ENCODE results near the gene CPOX.
"Not testable (repeated sequence)": the region's sequence is repeated elsewhere in the genome, so short reads cannot be mapped to it uniquely, and the experiment has no call there.

Gene CPOX

DNA sequence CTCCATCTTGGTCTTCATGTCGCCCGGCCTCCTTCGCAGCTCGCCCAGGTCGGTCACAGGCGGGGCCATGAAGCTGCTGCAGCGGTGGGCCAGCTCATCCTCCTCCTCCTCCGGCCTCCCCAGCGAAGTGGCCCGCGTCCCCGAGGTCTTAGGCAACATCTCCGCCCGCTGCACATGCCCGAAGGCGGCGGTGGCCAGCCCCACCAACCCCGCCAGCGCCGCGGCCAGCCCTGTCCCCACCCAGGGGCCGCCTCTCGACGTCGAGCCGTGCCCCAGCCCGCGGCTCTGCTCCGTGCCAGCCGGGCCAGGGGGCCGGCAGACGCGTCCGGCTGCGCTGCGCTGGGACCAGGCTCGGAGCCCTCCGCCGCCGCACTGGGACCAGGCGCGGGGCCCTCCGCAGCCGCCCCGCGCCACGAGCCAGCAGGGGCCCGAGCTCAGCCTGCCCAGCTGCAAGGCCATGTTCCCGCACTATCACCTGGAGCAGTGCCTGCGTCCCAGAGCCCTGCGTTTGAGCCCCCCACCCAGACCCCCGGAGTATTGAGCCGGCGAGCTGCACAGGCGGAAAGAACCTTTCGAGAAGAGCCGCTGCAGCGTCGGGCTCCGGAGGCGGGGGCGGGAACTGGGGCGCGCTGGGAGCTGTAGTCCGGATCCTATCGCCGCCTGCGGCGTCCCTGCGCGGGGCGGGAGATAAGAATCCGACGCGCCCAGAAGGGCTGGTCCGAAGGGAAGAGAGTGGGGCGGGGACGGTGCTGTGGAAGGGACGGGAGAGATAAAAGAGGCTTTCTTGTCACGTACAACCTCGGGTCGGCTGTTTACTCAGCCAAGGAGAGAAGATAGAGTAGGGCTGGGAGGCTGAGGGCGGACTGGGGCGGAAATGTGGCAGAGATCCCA lies at the start of gene CPOX:
Gene CPOX (minus strand): TSS at position 566 of the 891 bp plus-strand sequence. CDS start 107 bp downstream, at position 459.
- DNase-seq = peak; percentile 62 to 76

DNA sequence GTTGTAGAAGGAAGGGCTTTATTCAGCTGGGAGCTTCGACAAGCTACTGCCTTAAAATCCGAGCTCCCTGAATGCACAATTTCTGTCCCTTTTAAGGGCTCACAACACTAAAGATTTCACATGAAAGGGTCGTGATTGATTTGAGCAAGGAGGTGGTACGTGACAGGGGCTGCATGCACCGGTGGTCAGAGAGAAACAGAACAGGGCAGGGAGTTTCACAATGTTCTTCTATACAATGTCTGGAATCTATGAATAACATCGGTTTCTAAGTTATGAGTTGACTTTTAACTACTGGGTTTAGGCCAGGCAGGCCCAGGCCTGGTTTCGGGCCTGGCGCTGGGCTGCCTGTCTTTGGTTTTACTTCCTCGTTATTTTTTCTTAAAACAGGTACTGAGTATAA lies 49.4 kb upstream of the CPOX start:
- not testable (repeated sequence) for DNase-seq

DNA sequence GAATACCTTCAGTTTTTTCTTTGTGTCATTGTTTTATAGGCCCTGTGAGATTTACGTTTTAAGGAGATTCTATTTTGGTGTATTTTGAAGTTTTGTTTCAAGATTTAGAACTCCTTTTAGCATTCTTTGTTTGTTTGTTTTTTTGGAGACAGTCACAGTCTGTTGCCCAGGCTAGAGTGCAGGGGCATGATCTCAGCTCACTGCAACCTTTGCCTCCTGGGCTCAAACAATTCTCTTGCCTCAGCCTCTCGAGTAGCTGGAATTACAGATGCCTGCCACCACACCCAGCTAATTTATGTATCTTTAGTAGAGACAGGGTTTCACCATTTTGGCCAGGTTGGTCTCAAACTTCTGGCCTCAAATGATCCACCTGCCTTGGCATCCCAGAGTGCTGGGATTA lies 48.3 kb upstream of the CPOX start:
- DNase-seq = not testable (repeated sequence)

DNA sequence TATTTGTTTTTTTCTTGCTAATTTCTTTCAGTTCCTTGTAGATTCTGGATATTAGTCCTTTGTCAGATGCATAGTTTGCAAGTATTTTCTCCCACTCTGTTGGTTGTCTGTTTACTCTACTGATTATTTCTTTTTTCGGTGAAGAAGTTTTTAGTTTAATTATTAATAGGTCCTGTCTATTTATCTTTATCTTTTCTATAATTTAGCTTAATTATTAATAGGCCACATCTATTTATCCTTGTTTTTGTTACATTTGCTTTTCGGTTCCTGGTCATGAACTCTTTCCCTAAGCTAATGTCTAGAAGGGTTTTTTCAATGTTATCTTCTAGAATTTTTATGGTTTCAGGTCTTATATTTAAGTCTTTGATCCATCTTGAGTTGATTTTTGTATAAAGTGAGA lies 45.1 kb upstream of the CPOX start:
- DNase-seq = not testable (repeated sequence)

DNA sequence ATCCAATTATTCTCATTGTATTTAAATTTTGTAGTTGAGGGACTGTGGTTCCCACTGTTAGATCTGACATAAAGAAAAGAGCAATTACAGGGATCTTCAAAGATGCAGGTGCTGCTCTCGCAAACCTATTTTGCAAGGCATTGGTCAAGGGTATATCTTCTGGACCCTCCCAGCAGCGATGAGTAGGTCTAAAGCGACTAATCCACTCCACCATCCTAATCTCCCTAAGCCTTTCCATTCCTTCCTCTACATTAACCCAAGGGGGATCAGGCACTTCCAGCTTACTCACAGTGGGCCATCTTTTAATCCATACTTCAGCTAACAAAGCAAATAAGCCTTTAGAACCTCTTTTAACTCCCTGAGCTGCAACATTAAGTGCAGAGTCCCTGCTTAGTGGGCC lies 37.0 kb upstream of the CPOX start:
- no peak for DNase-seq

DNA sequence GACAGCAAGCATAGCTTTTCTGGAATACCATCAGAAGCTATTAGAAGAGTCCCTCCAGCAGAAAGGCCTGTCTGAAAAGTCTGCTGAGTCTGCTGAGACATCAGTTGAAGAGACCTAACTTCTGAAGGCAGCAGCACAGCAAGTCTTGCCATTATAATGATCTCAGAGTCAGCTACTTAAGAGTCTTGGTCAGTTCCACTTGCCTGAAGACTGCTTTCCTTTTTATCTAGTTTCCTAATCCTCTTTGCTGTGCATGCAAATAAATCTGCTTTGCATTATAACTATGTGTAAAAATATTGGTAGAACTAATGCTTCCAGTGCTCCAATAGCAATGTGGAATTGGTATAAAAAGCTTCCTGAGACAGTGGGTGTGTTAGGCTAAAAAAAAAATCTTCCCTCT lies 34.9 kb upstream of the CPOX start:
- DNase-seq = no peak

DNA sequence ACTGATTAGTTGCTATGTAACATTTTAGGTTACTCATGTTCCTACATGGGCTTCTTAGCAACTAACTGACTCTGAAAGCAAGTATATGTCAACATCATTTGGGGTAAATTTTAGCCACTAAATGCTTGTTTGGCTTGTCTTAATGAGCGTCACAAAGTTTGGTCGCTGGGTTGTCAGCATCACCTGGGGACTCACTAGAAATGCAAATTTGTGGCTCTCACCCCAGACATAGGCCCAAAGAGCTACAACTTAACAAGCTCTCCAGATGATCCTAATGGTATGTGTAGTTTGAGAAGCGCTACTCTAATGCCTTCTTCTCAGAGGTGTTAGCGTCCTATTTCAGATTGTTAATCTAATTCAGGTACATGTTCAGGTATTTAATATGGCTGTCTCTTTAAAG lies 32.7 kb upstream of the CPOX start:
- DNase-seq = no peak

DNA sequence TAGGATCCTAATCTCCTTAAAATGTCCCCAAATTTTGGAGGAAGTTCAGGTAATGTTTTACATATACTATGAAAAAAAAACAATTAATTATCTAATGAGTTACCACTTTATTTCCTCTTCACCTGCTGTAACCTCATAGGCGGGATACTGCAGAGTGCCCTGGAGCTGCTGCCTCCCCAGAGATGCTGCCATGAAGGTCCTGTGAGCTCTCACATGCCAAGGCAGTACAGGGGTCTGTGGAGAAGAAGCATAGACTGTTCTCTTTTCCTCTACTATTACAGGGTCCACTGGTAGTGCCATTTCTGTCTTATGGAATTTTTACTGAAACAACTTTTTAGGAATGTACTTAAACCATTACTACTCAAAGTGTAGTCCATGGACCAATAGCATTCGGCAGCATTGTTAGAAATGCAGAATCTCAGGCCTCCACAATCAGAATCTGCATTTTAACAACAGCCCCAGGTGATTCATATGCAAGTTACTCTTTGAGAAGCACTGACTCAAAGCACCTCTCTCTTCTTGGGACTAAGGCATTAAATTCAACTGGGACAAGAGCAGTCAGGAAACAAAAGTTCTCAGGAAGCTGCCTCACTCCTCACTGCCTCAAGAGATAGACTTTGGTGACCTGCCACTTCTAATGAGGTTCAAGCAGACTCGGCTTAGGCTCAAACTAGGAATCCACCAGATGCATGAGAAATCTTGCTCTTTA lies 30.3 kb upstream of the CPOX start:
- no peak for DNase-seq

DNA sequence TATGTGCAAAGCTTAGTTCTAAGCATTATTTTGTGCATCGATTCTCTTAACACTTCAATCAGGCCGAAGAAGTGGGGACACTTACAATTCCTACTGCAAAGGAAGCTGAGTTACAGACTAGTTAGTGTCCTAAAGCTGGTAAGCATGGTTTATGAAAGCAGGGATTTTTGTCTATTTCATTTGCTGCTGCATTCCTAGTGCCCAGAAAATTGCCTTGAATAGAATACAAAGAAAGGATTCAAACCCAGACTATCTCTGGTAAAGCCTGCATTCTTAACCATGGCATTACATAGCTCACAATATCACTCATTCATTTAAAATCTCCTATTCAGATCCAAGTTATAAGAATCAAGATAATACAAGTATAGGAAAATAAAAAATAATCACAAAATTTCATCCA lies 24.4 kb upstream of the CPOX start:
- DNase-seq = no peak

DNA sequence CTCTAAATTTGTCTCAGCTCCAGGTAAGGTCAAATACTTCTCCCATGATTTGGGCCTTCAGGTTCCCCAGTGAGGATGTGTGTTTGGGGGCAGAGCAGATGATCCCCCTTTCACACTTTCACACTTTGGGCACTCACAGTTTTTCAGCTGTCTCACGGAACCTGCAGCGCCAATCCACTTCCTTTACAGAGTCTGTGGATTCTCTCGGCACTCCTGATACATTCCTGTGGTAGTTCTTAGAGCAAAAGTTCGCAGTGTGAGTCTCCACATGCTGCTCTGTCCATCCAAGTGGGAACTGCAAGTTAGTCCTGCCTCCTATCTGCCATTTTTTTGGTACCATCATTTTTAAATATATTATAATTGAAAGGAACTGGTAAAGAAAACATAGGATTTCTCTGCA lies 20.2 kb upstream of the CPOX start:
- DNase-seq = no peak

DNA sequence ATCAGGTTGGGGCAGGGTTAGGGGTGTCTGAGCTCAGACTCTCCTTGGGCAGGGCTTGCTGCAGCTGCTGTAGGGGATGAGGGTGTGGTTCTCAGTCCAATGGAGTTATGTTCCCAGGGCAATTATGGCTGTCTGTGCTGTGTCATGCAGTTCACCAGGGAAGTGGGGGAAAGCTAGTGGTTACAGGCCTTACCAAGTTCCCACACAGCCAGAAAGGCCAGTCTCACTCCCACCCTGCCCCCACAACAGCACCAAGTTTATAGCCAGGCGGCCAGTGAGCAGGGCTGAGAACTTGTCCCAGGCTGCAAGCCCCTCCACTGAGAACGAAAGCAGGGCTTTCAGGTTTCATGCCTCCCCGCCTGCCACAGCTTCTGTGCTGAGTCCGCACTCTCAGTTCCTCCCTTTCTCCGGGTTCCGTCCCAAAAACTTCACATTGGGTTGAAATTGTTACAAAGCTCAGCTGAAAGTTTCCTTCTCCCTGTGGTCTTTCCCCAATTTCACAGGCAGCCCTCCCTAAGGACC lies 19.6 kb upstream of the CPOX start:
- DNase-seq = no peak

DNA sequence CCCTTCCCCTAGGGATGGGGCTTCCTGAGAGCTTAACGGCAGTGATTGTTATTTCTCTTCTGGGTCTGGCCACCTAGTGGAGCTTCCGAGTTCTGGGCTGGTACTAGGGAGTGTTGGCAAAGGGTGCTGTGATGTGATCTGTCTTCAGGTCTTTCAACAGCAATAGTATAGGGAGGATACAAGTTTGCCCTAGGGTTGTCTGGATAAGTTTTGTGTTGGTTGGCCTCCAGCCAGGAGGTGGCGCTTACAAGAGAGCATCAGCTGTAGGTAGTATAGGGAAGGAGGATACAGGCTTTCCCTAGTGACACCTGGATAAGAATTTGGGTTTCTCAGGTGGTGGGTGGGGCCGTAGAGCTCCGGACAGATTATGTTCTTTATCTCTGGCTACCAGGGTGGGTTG lies 19.2 kb upstream of the CPOX start:
- DNase-seq = no peak

DNA sequence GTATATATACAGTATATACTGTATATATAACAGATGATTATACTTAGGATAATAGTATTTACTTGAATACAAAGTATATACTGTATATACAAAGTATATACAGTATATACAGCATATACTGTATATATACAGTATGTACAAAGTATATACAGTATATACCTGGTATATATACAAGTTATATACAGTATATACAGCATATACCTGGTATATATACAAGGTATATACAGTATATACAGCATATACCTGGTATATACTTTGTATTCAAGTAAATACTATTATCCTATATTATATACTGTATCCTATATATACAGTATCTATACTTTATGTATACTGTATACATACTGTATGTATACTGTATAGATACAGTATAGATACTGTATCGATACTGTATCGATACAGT lies 14.6 kb upstream of the CPOX start:
- no peak for DNase-seq

DNA sequence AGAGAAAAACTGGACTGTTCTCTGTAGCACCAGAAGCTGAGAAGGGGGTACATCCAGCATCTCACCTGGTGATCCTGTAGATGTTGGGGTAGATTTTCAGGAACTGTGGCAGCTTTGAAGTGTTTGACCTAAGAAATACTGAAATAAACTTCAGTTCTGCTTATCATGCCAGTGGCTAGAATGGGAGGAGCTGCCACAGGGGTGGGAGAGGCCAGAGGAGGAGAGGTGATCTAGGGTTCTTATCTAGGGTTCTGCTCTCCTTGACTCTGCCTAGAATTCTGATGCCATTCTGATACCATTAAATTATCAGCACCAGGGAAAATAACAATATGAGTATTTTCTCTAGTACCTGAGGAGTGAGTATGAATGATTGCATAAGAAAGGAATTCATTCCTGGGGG lies 10.2 kb upstream of the CPOX start:
- DNase-seq = no peak

DNA sequence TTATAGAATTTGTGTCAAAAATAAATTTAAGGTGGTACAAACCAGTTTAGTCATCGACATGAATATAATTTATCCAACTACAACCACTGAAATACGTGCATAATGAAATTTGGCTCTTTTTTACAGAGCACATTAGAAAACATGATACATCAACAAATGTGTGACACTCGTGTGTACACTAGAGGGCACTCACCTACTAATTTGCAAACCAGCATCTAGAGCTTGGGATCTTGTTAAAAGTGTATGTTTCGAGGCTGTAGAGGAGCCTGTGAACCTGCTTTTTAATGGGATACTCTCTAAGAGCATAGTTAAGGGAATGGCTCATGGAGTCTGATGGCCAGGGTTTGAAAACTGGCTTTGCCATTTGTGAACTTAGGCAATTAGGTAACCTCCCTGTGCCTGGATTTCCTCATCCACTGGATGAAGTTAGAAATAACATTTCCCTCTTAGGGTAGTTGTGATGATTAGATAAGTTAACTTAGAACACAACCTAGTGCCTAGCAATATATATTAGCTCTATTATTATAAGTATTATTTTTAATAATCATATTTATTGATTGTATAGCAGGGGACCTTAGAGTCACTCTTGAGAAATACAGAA lies 8.8 kb upstream of the CPOX start:
- DNase-seq = peak in 1 of 2 experiments; percentile 22

DNA sequence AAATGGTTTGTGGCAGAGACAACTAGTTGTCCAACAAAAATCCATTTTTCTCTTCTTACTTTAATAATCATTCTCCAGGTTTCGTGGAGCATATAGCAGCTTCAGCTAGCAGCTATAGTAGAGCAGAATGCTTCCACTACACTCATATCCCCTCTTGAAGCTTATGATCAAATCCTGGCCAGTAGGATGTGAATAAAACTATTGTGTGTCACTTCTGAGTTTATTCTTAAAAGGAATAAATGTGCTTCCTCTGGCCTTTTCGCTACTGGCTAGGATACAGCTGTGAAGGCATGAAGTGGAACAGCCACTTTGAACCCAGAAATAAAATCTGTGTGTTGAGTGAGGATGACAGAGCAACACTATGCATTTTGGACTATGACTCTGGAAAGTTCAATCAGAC lies 7.8 kb upstream of the CPOX start:
- DNase-seq = no peak

DNA sequence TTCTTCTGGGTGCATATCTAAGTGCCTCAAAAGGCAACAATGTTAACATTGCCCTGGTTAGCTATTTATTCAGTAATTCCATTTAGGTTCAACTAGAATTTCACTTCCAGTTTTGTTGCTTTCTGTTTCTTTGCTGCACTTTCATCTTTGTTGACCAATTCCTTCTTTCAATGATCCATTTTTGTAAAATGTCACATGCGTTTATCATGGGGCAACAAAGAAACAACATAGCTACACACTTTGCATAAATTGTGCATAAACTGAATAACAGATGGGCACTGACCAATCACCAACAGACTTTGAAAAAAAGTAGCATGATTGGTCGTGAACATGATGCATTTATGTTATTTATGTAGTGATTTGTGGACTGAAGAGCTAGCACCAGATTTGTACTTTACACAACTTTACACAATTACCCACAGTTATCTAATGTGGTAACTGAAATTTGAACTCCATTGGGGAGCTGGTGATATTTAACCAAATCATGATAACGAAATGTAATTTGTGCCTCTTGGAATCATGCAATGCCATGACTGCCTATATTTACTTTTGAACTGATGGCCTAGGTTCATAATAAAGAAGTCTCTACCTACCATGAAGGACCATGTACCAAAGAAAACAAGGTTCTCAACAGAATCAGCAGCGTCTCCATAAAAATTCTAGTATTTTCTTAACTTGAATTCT lies 7.1 kb upstream of the CPOX start:
- no peak for DNase-seq

DNA sequence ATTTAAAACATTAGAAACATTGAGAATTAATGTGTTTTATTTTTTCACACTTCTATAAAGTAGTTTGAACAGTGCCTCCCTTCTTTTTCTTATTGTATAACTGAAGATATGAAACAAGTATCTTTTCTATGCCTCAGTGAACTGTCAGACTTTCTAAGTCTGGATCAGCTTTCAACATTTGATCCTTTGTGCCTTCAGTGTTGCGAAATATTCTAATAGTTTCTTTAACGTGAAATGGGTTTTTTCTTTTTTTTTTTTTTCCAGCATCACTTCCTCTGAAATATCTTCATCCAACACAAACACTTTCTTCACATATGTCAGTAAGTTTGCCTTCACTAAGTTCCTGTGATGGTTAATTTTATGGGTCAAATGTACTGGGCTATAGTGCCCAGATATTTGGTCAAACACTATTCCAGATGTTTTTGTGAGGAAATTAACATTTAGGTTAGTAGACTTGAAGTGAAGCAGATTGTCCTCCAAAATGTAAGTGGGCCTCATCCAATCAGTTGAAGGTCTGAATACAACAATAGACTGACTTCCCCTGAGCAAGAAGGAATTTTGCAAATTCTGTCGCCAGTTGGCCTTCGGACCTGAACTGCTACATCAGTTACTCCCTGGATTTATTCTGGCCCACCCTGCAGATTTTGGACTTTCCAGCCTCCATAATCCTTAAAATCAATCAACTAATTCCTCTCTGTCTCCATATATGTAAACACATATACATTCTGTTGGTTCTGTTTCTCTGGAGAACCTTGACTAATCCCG lies 6.4 kb upstream of the CPOX start:
- no peak for DNase-seq

DNA sequence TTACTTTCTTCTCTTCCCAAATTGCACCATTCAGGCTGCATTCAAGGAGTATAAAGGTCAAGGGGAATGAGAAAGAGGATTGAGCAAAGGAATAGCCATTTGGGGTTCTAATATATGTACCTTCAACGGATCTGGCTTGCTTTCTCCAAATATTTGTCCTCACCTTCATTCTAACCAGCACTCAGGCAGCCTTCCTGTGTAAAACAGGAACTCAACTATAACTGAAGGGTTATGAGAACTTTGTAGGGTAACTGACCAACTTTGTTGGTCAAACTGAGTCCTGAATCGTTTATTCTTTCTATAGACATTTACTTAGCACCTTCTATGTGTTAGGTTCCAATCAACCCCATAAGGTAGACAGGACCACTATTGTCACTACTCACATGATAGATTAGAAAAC lies 5.1 kb upstream of the CPOX start:
- DNase-seq = no peak

DNA sequence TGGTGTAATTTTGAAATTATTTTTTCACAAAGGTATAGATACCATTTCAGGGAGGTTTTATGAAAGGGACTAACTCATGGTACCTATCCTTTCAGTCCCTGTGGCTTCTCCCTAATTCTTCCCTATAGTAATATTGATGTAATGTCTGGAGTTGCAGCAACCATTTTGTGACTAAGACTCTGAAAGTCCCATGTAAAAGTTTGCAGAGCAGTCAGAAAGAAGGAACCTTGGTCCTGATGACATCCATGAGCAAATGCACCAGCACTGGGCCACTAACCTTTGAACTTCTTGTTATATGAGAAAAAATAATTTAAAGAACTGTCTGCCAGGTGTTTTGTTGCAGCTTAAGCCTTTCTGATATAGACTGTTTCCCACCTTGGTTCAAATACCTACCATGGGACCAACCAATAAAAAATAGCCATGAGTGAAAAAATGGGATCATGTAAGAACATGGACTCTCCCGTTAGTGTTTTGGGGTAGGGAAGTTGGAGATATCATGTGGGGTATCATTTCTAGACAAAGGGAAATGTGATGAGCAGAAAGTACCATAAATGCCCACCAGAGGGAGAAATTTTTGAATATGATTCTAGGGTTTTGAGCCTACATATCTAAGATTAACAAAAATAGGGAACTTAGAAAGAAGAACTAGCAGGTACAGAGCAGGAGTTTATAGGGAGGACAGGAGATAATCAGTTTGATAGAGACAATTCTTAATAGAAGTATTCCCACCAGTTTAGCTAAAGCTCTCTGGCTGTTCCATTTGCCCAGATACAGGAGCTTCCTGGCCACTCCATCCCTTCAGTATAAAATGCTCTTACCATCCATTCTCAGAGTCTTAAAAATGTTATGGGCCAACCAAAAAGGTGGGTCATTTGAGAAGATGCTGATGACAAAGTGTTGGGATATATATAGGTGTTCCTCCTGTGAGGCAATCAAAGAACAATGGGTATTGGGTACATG lies 3.4 kb upstream of the CPOX start:
- DNase-seq = no peak

DNA sequence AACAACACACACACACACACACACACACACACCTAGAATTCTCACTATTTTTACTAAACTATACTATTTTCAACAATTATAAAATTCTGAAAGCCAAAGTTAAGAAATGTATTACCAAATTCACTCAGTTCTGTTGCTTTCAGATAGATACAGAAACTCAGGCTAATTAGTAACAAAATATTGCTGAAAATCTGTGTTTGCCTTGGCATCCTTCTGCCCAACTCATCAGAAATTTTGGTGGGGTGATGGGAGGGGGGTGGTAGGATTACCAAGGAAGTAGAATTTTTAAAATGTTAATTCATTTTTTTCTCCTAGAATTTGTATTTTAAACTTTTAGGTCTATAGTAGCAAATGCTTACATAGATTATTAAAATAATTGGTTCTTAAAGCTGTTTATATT lies 2.7 kb upstream of the CPOX start:
- no peak for DNase-seq

Measured in NCI-H187 (cell line).